ENCODE measurements around the gene ERGIC1.
"Not testable (repeated sequence)": the region's sequence is repeated elsewhere in the genome, so short reads cannot be mapped to it uniquely, and the experiment has no call there.

ERGIC1 gene, protein sequence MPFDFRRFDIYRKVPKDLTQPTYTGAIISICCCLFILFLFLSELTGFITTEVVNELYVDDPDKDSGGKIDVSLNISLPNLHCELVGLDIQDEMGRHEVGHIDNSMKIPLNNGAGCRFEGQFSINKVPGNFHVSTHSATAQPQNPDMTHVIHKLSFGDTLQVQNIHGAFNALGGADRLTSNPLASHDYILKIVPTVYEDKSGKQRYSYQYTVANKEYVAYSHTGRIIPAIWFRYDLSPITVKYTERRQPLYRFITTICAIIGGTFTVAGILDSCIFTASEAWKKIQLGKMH

DNA sequence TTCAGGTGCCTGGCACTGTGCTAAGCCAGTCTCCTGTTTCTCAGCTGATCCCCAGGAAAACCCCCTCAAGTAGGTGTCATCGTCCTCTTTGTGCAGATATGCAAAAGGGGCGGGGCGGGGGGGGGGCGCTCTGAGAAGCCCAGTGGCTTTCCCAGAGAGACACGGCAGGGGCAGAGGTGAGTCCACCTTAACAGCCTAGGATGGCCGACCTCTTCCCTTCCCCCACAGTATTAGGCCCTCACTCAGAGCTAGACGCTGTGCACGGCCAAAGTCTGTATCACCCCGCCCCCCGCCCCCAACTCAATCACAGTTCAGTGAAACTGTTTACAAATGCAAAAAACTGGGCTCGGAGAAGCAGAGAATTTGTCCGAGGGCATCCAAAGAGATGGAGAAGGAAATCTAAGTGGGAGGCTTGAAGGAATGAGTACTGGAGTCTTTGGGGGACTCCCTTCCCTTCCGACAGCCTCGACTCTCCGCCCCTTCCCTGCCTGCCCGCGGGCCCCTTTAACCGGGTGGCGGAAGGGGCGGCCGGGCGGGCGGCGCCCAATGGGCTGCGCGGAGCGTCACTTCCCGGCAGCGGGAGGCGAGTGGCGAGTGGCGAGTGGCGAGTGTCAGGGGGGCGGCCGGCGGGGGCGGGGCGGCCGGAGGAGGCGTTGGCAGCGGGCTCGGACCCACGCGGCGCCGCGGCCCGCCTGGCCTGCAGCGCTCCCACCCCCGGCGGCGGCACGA lies at the start of gene ERGIC1:
Gene ERGIC1 (plus strand): TSS at position 566 of the 729 bp plus-strand sequence. CDS start 163 bp downstream, at position 729.
- DNase-seq, result peak; percentile 92 to 96 (median 93)

DNA sequence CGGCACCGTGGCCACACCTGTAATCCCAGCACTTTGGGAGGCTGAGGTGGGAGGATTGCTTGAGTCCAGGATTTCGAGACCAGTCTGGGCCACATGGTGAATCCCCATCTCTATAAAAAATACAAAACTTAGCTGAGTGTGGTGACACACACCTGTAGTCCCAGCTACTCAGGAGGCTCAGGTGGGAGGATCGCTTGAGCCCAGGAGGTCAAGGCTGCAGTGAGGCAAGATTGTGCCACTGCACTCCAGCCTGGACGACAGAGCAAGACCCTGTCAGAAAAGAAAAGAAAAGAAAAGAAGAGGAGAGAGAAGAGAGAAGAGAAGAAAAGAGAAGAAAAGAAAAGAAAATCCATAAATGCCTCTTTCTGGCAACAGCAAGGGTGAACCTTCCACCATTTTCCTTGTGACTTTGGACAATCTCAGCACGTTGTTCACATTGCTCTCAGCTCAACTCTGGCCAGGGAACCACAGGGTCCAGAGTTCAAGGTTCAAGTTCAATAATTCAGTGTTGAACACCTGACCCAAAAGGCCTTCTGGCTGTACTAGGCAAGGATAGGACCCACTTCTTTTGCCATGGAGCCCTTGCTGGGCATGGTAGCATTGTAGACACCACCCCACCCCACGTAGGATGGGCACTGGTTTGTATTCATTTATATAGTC lies 48.5 kb upstream of the ERGIC1 start:
- no peak for DNase-seq

DNA sequence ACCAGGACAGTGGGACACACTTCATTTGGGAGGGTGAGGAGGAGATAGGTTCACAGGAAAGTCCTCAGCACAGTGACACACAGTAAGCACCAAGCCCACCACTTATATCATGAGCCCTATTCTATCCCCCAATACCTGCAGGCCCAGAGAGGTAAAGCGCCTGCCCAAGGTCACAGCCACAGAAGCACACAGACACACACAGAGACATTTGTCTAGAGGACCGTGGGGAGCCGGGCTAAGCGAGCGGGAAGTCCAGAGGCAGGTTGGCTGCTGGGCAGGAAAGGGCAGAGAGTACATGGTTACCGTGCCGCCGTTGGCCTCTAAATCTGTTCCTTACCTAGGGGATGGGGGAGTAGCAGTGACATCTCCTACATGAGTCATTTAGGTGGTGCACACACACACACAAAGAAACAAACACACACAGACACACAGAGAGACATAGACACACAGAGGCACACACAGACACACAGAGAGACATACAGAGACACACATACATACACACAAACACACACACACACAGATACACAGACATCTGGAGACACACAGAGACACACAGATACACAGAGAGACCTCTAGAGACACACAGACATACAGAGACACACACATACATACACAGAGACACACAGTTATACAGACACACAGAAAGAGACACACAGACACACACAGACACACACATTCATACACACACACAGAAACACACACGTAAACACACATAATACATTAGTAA lies 47.2 kb upstream of the ERGIC1 start:
- no peak for DNase-seq

DNA sequence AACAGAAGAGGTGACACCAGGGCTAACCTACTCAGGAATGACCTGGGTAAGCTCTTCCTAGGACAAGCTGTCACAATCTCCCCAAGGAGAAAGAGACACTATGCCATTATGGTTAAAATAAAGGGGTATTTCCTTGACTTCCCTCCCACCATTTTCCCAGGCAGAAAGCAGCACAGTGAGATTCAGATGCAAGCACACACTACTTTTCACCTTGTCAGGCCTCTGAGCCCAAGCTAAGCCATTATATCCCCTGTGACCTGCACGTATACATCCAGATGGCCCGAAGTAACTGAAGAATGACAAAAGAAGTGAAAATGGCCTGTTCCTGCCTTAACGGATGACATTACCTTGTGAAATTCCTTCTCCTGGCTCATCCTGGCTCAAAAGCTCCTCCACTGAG lies 46.5 kb upstream of the ERGIC1 start:
- DNase-seq, result not testable (repeated sequence)

DNA sequence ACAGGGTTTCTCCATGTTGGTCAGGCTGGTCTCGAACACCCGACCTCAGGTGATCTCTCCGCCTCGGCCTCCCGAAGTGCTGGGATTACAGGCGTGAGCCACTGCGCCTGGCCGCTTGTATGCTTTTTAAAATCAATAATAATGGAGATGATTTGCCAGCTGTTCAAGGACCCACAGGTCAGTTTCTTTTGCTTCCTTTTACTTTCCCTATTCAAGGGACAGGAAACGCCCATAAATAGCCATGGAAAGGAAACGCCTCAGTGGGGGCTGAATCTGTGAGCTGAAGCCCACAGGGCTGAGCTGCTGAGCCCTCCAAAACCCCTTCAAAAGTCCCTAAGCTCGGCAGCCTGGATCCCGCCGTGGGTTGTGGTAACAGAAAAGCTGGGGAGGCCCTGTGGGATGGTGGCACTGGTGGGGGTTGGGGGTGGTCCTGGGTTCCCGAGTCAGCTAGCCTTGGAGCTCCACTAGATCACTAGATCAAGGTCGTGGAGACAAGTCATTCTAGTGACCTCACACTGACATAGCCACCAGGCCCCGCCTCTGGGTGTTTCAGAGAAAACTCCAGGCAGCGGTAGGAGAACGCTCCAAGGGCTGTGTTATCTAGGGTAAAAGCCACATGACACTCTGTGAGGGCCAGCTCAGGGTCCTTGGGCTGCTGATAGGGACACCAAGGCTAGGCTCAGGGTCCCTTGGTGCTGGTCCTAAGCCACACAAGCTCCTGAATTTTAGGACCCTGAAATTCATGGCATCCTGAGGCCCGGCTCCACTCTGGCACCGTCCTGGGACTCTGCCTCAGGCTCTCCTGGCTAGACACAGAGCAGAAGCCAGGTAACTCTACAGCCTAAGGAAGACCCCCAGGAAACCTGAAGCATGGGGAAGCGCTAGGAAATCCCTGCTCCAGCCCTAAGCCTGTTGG lies 45.0 kb upstream of the ERGIC1 start:
- DNase-seq, result peak; percentile 88 to 91 (median 91)

DNA sequence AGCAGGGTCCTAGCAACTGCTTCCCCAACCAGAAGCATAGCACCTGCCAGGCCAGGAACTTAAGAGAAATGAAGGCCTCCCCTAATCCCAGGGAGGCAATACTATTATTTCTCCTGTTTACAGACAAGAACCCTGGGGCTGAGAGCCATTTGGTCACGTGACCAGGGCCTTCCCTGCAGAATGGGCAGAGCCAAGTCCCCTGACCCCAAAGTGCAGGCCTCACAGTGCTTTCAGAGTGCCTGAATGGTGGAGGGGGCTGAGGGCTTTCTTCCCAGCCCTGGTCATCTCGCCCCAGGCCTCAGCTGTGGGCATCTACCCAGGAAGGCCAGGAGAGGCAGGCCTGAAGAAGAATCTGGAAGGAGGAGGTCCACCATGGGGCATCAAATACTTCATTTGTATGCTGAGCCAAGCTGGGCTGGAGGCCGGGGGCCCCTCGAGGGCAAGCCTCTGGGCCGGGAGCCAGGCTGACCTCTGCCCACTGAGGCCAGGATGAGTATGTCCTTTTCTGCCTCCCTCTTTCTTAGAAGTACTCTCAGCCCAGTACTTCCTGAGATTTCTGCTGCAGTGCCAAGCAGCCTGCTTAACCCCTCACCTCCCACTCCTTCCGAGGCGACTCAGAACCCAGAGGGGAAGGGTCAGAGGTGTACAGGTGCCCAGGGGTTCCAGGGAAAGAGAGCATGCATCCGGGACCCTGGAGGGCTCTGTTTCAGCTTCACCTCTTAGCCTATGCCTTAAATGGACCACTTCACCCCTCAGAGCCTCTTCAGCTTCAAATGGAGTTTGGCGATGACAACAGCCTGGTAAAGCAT lies 44.2 kb upstream of the ERGIC1 start:
- DNase-seq, result no peak

DNA sequence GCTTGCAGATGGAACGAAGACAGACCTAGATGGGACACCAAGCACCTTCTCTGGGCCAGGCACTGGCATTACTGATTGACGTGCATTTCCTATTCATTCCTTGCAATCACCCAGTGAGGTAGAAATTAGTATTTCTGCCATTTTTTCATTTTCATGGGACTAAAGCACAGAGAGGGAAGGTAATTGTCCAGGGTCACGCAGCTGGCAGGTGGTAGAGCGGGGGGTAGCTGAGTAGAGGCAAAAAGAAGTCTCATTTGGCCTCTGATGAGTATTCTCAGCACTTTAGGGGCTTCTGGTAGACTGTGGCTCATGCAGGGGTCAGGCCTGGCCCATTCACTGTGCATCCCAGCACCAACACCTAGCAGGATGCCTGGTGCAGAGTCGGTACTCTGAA lies 43.6 kb upstream of the ERGIC1 start:
- DNase-seq, result no peak

DNA sequence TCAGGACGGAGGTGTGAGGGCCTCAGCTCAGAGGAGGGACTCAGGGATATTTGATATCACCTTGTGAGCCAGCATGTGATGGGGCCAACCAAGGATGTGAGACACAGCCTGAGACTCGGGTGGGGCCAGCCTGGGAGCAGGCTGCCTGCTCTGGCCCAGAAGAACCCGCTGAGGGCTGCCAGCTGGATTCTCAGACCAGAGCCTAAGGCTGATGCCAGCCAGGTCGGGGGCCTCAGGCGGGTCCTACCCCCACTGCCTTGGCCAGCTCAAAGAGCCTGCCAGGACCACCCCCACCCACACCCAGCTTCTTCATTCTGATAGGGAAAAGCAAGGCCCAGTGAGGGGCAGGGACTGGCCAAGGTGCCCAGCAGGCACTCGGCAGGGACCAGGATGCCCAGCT lies 42.8 kb upstream of the ERGIC1 start:
- no peak for DNase-seq

DNA sequence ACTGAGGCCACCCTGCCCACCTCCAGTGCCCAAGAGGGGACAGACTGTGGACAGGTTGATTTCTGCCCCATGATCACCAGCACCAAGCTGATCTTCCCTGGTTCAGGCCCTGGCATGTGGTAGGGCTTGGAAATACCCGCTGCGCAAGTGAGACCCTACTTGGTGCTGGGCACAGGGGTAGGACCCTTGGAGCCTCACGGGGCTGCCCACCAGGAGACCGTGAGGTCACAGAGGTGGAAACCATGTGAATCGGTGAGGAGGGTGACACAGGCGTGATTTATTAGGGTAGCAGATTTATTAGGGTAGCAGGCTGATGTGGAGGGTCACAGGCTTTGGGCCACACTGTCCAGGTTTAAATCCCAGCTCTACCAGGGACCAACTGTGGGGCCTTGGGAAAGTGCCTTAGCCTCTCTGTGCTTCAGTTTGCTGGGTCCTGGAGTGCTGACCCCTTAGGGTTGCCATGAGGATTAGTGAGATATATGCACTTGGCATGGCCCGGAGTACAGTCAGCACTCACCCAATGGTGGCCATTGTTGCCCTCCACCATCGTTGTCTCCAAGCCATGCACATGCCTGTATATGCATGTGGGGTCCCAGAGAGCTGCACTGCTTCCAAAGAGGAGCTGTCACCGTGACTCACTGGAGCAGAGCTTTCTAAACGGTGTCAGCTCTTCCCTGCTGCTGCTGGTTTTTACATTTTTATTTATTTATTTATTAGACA lies 42.2 kb upstream of the ERGIC1 start:
- DNase-seq, result no peak

DNA sequence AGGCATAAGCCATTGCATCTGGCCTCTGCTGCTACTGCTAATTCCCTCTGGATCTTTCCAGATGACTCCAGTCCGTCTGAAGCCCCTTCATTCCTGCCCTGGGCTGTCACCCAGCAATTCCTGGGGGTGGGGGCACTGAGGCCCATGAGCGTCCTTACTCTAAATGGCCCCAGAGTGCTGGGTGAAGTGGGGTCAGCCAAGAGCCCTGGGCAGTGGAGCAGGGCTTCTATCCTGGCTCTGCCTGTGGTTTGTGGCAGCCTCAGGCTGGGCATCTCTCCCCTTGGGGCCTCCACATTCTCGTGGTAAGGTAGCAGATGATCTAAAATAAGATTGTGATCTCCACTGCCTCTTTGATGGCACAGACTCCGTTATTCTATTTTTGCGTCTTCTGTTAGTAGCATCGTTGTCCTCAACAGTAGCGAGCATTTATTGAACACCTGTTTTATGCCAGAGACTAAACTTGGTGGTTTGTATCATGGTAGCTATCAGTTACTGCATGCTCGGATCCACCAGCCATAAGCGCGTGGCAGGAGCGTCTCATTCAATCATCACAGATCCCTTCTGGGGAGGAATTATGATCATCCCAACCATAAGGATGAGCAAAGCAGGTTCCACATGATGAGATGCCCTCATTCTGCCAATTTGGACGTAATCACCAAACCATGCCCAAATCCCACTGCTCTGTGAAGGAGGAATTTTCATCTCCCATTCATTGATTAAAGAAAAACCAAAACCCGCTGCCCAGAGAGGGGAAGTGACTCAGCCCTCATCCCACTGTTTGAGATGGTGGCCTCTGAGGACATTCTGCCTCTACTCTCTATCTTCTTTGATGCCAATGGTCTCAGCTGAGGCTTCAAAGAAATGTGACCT lies 41.1 kb upstream of the ERGIC1 start:
- peak in 1 of 3 donors; percentile 47 for DNase-seq

DNA sequence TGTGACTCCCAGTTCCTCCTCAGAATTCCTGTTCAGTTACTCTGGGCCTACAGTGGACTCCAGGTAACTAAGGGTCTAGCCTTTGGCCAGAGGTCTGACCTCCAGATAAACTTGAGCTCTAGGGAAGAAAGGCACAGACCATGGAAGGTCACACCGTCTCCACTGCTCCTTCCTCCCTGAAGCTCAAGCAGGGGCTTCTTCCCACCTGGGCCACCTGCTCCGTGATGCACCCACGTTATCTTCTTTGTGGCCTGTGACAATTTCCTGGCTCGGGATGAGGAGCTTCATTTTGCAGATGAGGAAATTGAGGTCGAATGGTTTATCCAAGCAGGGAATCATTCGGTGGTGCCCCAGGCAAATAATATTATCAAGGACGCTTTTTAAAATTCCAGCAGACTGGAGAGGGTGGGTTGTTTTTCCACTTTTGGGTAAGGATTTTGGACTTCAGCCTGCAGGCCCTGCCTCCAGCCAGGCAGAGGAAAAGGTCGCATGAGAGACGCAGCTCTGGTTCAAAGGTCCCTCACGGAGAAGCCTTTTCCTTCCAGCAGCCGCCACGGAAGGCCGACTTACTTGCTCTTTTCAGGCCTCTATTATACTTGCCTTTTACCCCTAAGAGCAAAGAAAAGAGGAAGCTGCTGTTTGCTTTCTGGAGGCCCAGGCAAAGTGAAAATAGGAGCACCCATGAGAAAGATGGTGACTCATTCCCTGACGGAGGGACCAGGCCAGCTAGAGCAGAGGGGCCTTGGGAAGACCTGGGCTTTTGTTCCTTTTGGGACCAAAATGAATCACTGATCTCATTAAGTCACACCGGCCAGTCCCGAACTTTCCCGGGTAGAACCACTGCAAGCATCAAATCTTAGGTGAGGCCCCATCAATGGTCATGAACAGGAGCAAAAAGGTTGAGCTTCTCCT lies 40.2 kb upstream of the ERGIC1 start:
- peak; percentile 93 to 98 (median 95) for DNase-seq

DNA sequence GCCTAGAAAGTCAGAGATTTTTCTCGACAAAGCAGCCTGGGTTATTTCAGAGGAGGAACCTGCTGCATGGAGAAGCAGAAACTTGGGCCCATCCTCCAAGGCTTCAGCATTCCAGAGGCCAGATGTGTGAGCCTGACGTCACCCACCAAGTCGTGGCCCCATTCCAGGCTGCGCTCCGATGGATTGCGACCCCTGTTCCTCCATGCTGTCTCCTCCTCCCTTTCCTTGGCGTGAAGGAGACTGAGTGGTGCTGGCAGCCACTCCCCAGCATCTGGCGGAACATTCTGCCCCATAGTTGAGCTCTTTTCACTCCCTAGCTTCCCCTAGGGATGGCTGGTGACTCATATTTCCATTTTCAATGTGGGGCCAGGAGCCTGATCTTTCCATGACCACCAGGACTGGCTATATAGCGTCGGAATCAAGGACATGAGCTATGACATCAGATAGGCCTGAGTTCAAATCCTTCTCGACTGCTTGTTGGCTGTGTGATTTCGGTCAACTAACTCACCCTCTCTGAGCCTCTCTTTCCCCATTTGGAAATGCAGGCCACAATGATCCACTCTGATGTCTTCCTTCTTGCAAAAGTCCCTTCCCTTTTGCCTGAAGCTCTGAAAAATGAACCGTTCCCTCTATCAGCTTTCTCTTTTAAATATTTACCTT lies 38.6 kb upstream of the ERGIC1 start:
- DNase-seq, result no peak

DNA sequence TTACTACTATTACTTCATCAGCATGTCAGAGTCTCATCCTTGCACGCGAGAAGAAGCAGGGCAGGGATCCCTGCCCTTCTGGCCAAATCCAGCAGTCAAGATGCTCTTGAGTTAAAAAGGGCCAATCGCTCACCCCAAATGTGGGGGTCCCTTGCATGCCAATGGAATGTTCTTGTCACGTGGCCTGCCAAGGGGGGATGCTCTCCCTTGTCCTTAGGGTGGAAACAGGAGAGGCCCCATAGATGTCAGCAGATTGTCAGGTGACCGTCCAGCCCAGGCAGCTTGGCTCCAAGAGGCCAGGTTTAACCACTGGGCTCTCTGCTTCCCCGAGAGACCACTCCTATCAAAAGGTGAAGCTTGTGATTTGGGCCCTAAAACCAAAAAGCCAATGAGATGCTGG lies 37.7 kb upstream of the ERGIC1 start:
- DNase-seq, result no peak

DNA sequence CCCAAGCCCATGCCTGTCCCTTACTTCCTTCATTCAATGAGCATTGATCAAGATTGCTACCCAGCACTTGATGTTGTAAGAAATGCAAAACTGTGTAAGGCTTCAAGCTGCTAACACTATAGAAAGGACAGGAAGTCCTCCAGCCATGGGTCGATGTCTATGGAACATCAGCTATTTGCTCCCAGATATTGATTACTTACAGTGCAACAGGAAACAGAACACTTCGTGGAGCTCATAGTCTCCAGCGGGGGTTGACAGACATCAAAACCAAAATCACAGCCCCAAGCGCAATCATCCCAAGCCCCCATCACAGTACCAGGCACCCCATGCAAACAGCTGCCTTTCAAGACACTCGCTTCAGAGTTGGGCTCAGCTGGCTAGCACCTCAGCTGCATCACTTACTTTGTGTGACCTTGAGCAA lies 36.3 kb upstream of the ERGIC1 start:
- DNase-seq, result peak in 2 of 3 donors; percentile 48 to 59

DNA sequence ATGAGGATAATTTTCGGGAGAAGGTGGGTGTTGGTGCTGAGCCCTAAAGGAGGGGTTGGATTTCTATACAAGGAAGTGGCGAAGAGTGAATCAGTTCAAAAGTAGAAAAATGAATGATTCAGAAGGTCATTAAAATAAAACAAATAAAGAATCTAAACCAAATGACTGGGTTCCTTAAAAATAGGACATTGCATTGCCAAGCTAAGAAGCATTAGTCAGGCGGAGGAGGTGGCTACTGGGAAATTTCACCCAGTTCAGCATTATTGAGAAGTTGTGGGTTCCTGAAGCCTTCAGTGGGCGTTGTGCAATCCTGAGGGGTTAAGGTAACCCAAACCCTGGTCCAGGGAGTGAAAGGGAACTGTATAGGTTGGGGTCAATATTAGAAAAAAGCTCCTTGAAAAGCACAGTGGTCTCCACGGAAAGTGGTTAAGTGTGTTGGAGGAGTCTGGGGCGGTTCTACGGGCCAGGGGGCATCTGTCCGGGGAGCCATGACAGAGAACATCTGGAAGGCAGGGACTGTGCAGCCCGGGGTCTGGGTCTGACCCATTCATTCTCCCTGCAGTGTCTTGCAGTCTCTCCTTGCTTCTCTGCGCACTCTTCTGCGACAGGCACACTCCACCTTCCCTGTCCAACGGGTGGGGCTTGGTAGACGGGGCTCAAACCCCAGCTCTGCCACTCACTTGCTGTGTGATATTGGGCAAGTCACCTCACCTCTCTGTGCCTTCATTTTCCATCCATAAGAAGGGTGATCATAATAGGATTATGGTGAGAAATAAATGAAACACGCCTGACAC lies 35.4 kb upstream of the ERGIC1 start:
- DNase-seq, result peak; percentile 91 to 98 (median 96)

DNA sequence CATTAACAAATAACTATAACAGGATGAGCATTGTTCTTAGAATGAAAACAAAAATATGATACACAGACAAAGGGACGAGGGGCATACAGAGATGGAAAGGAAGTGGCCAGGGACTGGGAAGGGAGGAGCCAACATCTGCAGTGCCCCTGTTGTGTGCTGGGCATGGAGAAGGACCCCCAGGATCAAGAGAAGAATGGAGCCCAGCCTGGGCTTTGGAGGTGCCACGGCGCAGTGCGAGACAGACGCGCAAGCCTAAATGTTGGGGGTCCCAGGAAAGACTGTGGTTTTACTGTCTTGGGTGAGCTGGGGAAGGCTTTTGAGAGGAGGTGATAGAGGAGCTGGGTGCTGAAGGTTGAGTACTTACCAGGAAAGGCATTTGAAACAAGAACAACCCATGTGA lies 34.6 kb upstream of the ERGIC1 start:
- DNase-seq, result no peak

DNA sequence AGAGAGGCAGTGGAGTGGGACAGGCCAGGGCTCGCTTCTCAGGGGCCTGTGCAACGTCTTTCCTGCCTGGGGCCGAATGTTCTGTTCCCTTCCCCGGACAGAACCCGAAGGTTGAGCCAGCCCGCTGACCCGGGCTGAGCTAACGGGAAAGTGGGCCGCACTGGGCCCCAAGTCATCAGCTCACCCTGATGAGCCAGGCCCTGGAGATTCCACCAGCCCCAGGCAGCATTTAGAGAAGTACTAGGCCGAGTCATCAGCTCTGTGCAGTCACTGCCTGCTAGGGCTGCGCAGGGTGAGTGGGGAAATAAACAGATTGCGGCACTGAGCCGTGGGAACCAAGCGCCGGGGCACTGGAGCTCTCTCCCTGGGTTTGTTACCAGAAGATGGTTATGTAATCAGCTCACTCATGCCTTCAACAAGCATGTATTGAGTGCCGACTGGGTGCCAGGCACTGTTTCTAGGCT lies 33.9 kb upstream of the ERGIC1 start:
- DNase-seq, result peak; percentile 98 to 100 (median 99)
